GM12878 (cell line): Measurements from ENCODE around the gene MIA. TPM values are rescaled to one million over a fixed set of nuclear protein-coding genes. Genes with fewer than 3 reads are reported as not detected.

ENCODE experiments used
- ASH2L ChIP-seq: fragments of 300-600, 200-600 bp; sonication (generic); IDR thresholded peaks from 2 replicates; pipeline ENCODE4 v1.6.1; 2017; ENCODE audit warnings: low read depth, mild to moderate bottlenecking, borderline replicate concordance
- BCL11A ChIP-seq: IDR thresholded peaks from 2 replicates; pipeline ENCODE4 v1.6.1; 2011; ENCODE audit warnings: low read depth, low read length
- CBFB ChIP-seq: IDR thresholded peaks from 2 replicates; pipeline ENCODE4 v1.6.1; 2016; ENCODE audit warnings: antibody characterized with exemption, low read depth
- CHD1 ChIP-seq: IDR thresholded peaks from 2 replicates; pipeline ENCODE4 v1.6.1; 2012; ENCODE audit warnings: low read depth, low read length, improper control_type of control experiment
- CHD2 ChIP-seq: IDR thresholded peaks from 2 replicates; pipeline ENCODE4 v1.6.1; 2011; ENCODE audit warnings: low read depth, low read length, improper control_type of control experiment, borderline replicate concordance
- DPF2 ChIP-seq: fragments of 450-650 bp; IDR thresholded peaks from 2 replicates; pipeline ENCODE4 v1.6.1; 2017; ENCODE audit warnings: mild to moderate bottlenecking
- EED ChIP-seq: sonication (generic); IDR thresholded peaks from 2 replicates; pipeline ENCODE4 v1.6.1; 2016; ENCODE audit warnings: antibody characterized with exemption, low read depth
- ETV6 ChIP-seq, 2 experiments: fragments of 450-650 bp in 1 of 2; IDR thresholded peaks in 1 of 2; conservative IDR thresholded peaks in 1 of 2; 2 replicates each; pipeline ENCODE4 v1.6.1; 2014; ENCODE audit warnings: antibody characterized with exemption in 1 of 2, borderline replicate concordance in 1 of 2, low read depth in 1 of 2, mild to moderate bottlenecking in 1 of 2, moderate library complexity in 1 of 2
- GABPA ChIP-seq: IDR thresholded peaks from 2 replicates; pipeline ENCODE4 v1.6.1; 2014; ENCODE audit warnings: antibody characterized with exemption, low read depth, mild to moderate bottlenecking, inconsistent platforms
- HDAC2 ChIP-seq: fragments of 200-600 bp; sonication (generic); IDR thresholded peaks from 2 replicates; pipeline ENCODE4 v1.6.1; 2017
- IRF5 ChIP-seq: fragments of 450-650 bp; IDR thresholded peaks from 2 replicates; pipeline ENCODE4 v1.6.1; 2017; ENCODE audit warnings: borderline replicate concordance
- MAX ChIP-seq: IDR thresholded peaks from 2 replicates; pipeline ENCODE4 v1.6.1; 2012; ENCODE audit warnings: low read depth, low read length, improper control_type of control experiment
- MLLT1 ChIP-seq: fragments of 450-650 bp; IDR thresholded peaks from 2 replicates; pipeline ENCODE4 v1.6.1; 2016; ENCODE audit warnings: mild to moderate bottlenecking
- MXI1 ChIP-seq: fragments of 150-350 bp; IDR thresholded peaks from 2 replicates; pipeline ENCODE4 v1.6.1; 2011; ENCODE audit warnings: low read depth, mild to moderate bottlenecking, inconsistent platforms, low read length, improper control_type of control experiment
- MYC ChIP-seq: IDR thresholded peaks from 2 replicates; pipeline ENCODE4 v1.6.1; 2011; ENCODE audit warnings: mild to moderate bottlenecking, low read length, moderate library complexity, inconsistent platforms; ENCODE audit not compliant: insufficient read depth, insufficient replicate concordance, insufficient read length, severe bottlenecking
- PAX5 ChIP-seq: IDR thresholded peaks from 2 replicates; pipeline ENCODE4 v1.6.1; 2011; ENCODE audit warnings: low read depth, low read length, borderline replicate concordance
- POLR2AphosphoS2 ChIP-seq: IDR thresholded peaks from 2 replicates; pipeline ENCODE4 v1.6.1; 2011; ENCODE audit warnings: low read depth, mild to moderate bottlenecking, low read length, improper control_type of control experiment, moderate library complexity
- POU2F2 ChIP-seq: IDR thresholded peaks from 3 replicates; pipeline ENCODE4 v1.6.1; 2011; ENCODE audit warnings: low read depth, mild to moderate bottlenecking, low read length, borderline replicate concordance
- SIX5 ChIP-seq: IDR thresholded peaks from 2 replicates; pipeline ENCODE4 v1.6.1; 2011; ENCODE audit warnings: mild to moderate bottlenecking, low read depth, low read length, moderate library complexity; ENCODE audit not compliant: severe bottlenecking
- SRF ChIP-seq, 2 experiments: IDR thresholded peaks; 2 replicates each; pipeline ENCODE4 v1.6.1; 2011; ENCODE audit warnings: low read depth in 2 of 2, low read length in 2 of 2, mild to moderate bottlenecking in 1 of 2, moderate library complexity in 1 of 2
- TAF1 ChIP-seq: IDR thresholded peaks from 2 replicates; pipeline ENCODE4 v1.6.1; 2011; ENCODE audit warnings: mild to moderate bottlenecking, low read depth, low read length, borderline replicate concordance
- TBL1XR1 ChIP-seq: IDR thresholded peaks from 2 replicates; pipeline ENCODE4 v1.6.1; 2012; ENCODE audit warnings: low read depth, low read length, improper control_type of control experiment
- ZNF217 ChIP-seq: fragments of 450-650 bp; IDR thresholded peaks from 2 replicates; pipeline ENCODE4 v1.6.1; 2017; ENCODE audit warnings: antibody characterized with exemption, mild to moderate bottlenecking
- polyA plus RNA-seq, 11 experiments: library from polyadenylated mRNA; depleted of rRNA in 4 of 11; unstranded in 6 of 11; stranded (reverse) in 5 of 11; fragments of >200 nt; fragmentation: Nextera tagmentation in 4 of 11; fragmentation: Illumina TruSeq in 1 of 11; extraction: Ambion mirVana in 4 of 11; extraction: Trizol in 1 of 11; gene quantifications; 1 replicate in 1 of 11; 2 replicates in 10 of 11; pipeline versions ENCODE4 v1.2.1 to v1.2.3, GENCODE V29; 2011 to 2016; ENCODE audit warnings: inconsistent platforms in 2 of 11, missing spikeins in 2 of 11, low read depth in 1 of 11
- total RNA-seq, 4 experiments: library from RNA; depleted of rRNA in 3 of 4; stranded (reverse); fragments of >200 nt in 3 of 4; fragmentation: Illumina TruSeq in 1 of 4; extraction: Trizol in 1 of 4; gene quantifications; 2 replicates each; pipeline versions ENCODE4 v1.2.1 to v1.2.3, GENCODE V29; 2013 to 2021

Gene MIA
- total and polyA plus RNA-seq, 10 of the 15 experiments (the other 5 are each of a cell fraction or from before 2014, with no cell fraction given) = 0.16 to 2.7 (median 1.4) TPM; not detected in 3

GRCh38 chr19:40750874-40751537 lies 24.3 kb upstream of the MIA start, which contains the start of gene SNRPA (continued):
- peak; percentile 65; the same call in 1 of the 2 replicates for TF ChIP-seq TAF1
- peak; percentile 91 for TF ChIP-seq CBFB
- no peak for TF ChIP-seq HDAC2
- no peak for TF ChIP-seq ZNF217
- peak; percentile 91 for TF ChIP-seq CHD1
- peak; percentile 77; the same call in 1 of the 2 replicates for TF ChIP-seq MXI1
- TF ChIP-seq SRF (IDR thresholded peaks at IDR 0.05; ENCODE audit: low read depth in 2 of 2, low read length in 2 of 2) = 0 out of 4 replicates have a peak, but pooled peaks of 1 of the 2 experiments have one; percentile 11
- peak; percentile 61 for TF ChIP-seq SIX5
- TF ChIP-seq DPF2 = no peak
- peak; percentile 66 for TF ChIP-seq CHD2
- TF ChIP-seq MLLT1 = peak; percentile 57; the same call in 1 of the 2 replicates
- peak; percentile 81; the same call in 1 of the 2 replicates for TF ChIP-seq POLR2AphosphoS2
- TF ChIP-seq TBL1XR1 = no peak
- TF ChIP-seq MYC = peak; percentile 46
- TF ChIP-seq IRF5 = no peak
- peak; percentile 67; the same call in 2 of the 3 replicates for TF ChIP-seq POU2F2
- TF ChIP-seq PAX5 = 0 out of 2 replicates have a peak, but pooled peaks have one; percentile 19
- peak; percentile 8; the same call in 1 of the 2 replicates for TF ChIP-seq GABPA
- TF ChIP-seq EED = 0 out of 2 replicates have a peak, but pooled peaks have one; percentile 27
- no peak for TF ChIP-seq BCL11A
- TF ChIP-seq ASH2L = 0 out of 2 replicates have a peak, but pooled peaks have one; percentile 54
- TF ChIP-seq ETV6 (conservative IDR thresholded peaks at IDR 0.05 in 1 of 2, IDR thresholded peaks at IDR 0.05 in 1 of 2; ENCODE audit: borderline replicate concordance in 1 of 2, low read depth in 1 of 2) = no peak
- peak; percentile 89 for TF ChIP-seq MAX
